ENCODE results near the gene RGS19. TPM values are rescaled to one million over a fixed set of nuclear protein-coding genes. Genes with fewer than 3 reads are reported as not detected.

RGS19 gene
- total RNA-seq, 1 donor from 2014 or later: 3.1 TPM

DNA sequence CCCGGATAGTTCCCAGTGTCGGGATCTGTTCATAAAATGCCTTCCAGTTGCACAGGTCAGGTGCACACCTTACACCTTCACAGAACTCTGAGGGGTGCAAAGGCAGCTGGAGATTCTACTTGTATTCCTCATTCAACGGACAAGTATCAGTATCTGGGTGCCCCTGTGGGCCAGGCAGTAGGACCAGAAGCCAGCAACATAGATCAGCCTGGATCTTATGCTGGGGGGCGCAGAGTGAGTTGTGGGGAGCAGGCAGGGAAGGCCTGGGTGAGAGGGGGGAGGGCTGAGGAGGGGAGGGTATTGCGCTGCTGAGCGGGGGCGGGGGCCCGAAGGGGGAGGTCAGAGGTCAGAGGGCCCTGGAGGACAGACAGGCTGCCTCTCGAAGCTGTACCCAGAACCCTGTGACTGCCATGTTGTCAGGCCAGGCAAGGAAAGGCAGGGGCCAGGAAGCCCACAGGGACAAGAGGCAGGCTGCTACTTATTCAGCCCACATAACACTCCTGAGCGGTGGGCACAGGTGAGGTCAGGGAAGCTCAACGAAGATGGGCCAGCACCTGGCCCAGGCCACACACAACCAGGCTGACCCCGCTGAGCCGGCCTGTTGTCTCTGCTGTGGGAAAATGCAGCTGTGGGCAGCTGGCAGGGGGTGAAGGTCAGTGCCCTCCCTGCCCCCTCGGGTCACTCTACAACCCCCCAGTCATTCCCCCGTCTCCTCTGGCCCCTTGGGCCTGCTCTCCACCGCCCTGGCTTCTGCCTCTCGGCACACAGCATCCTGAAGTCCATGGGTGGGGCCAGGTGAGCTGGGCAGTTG lies 1.7 kb upstream of the RGS19 start:
- intact Hi-C loops (cut with DNase I): no loop called here
- no peak for DNase-seq (ENCODE audit: low spot score)

DNA sequence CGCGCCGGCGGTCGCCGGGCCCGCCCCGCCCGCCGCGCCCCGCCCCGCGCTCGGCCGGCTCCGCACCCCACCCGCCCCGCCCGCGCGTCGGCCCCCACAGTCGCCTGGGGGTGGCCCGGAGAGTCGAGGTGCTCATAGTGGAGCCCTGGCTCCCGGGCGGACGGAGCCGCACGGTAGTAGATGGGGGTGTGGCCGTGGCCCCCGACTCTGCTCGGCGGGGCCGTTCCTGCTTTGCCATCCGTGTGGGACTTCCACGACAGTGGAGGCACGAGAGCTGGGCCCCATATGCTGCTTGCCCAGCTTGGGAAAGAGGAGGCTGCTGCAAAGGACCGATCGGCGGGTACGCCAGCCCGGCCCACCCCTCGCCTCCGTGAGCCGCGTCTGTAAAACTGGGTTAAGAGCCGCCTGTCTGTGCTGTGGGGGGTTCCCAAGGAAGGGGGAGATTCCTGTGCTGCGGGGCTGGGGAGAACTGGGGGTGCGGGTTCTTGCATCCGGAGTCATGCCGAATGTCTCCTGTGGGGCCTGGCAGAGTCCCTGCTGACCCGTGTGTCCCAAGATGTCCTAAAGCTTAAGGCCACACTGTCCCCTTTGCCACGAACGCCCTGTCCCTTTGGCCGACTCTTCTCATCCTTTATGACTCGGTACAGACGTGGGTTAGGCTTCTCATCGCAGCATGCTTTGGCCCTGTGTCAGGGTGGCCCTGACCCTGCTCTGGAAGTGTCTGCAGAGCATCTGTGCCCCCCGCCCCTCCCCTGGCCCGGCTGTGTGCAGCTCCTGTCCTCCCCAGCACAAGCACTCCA lies 895 bp upstream of the RGS19 start, which contains the start of gene OPRL1:
OPRL1 (plus strand) TSS at position 70 of the 800 bp plus-strand sequence. CDS start 12,639 bp downstream, outside the sequence.
- intact Hi-C loops (cut with DNase I): no loop called here
- no peak for DNase-seq (ENCODE audit: low spot score)

DNA sequence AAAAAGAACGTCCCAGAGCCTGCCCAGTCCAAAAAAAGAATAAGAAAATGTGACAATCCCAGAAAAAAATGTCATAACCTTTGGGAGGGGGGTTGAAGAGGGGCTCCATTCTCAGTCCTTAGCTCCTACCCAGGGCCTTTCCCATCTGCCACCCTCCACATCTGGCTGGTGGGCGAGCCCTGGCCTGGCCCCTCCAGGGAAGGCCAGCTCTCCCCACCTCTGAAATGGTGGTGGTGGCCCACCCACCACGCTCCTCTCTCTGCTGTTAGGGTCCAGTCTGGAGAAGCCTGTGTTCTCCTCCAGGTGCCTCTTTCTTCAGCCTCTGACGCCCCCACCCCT lies 415 bp downstream of the RGS19 start:
- intact Hi-C loops (cut with DNase I): no loop called here
- DNase-seq (ENCODE audit: low spot score): no peak

DNA sequence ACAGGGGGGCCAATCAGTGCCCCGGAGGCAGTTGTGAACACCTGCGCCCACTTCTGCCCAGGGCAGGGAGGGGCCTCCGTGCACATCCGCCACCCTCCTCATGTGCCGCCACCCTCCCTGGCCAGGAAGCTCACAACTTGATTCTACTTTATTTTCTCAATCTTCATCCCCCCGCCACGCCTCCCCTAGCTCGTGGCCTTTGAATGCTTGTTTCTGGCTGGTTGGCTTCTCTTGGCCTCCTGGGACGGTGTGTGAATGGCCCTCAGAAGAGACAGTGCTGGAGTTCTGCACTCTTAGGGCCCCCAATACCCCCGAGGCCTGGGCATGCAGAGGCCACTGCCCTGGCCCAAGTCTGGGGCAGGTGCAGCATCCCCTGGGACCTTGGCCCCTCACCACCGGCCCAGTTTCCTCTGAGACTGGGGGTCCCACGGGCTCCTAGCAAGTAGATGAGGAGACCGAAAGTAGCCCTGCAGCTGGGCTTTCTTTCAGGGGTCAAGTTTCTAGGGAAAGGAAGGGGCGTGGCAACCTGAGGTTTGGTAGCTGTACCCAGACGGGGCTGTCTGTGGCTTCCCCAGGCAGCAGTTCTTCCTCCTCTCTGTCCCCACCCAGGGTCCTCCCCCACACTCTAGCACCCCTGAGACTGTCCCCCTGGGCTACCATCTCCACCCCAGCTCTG lies 1.3 kb downstream of the RGS19 start:
- intact Hi-C loops (cut with DNase I): no loop called here
- no peak for DNase-seq (ENCODE audit: low spot score)

DNA sequence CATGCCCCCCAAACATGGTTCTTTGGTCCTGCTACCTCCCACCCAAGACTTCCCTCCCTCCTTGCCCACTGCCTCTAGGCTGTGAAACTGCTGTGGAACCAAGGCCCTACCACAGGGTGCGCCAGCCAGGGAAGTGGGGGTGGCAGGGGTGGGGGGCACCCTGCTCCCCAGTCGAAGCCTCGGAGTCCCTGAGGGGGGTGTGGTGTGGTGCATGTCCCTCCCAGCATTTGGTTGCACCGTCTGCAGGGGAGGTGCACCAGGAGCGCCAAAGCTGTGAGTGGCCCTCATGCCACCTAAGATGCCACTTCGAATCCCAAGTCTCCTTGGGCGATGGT lies 1.8 kb downstream of the RGS19 start:
- intact Hi-C loops (cut with DNase I): no loop called here
- no peak for DNase-seq (ENCODE audit: low spot score)

DNA sequence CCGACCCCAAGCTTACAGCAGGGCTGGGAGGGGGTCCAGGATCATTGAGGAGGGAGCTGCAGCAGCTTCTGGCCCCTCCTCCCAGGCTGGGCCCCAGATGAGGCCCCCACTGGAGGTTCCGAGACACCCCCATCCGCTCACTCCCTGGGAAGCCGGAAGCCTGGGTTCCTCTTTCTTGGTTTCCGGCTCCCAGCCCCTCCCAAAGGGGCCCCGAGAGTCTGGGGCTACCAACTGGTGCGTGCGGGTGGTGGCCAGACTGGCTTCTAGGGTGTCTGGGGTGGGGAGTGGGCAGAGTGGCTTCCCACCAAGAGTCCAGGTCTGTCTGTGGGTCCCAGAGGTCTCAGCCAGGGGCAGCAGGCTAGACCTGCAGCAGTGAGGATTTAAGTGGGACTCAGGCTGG lies 2.2 kb downstream of the RGS19 start:
- DNase-seq (ENCODE audit: low spot score): peak; percentile 88
- intact Hi-C loops (cut with DNase I): no loop called here

DNA sequence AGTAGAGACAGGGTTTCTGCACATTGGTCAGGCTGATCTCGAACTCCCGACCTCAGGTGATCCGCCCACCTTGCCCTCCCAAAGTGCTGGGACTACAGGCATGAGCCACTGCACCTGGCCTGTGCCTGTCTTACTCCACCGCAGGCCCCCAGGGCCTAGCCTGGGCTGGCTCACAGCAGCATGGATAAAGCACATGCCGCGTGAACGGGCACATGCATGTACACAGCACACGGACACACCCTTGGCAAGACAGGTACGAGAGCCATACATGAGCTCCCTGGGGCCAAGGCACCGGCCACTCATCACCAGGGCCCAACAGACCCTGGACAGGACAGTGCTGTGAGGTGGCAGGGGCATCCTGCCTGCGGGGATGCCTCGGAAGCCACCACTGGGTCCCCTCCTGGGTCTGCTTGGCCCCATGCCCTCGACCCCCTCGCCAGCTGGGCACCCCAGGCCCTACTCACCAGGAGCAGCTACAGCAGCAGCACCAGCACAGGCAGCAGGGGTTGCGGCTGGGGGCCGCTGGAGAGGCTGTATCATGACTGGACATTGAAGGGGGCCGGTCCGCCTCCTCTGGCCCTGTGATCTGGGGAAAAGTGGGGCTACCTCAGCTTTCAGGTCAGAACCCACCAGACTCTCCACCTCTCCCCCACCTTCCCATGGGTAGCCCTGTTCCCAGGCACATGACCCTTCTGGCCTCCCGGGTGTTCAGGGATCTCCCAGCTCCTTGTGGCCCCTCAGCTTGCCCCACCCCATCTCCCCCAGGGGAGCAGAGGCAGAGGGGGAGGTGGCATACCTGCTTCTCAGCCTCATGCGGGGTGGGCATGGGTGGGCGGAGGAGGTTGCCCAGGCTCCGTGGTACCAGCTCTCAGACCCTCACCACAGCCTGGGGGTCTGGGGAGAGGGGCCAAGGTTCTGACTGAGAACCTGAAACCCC lies 3.0 kb downstream of the RGS19 start:
- intact Hi-C loops (cut with DNase I): no loop called here
- DNase-seq (ENCODE audit: low spot score): no peak

DNA sequence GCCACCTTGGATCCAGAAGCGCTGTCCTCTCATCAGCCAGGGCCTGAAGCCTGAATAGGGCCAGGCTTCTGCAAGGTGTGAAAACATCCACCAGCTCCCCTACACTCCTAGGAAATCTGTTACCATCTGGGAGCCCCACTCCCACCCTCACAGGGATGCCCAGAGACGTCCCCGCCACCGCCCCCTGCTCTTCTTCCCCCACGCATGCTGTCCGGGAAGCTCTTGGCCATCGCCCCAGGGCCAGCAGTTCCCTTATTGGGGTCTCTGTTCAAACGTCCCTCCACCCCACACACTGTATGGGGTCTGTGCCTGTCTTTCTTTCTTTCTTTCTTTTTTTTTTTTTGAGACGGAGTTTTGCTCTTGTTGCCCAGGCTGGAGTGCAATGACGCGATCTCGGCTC lies 3.8 kb downstream of the RGS19 start:
- intact Hi-C loops (cut with DNase I): no loop called here
- DNase-seq (ENCODE audit: low spot score): no peak

DNA sequence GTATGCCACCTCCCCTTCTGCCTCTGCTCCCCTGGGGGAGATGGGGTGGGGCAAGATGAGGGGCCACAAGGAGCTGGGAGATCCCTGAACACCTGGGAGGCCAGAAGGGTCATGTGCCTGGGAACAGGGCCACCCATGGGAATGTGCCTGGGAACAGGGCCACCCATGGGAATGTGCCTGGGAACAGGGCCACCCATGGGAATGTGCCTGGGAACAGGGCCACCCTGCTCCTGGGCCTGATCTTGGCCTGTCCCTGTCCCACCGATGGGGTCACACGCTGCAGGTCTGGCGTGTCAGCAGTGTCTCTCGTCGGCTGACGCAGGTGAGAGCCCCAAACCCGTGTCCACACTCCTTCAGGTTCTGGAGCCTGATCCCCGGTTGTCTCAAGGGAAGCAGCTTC lies 4.4 kb downstream of the RGS19 start:
- no peak for DNase-seq (ENCODE audit: low spot score)

DNA sequence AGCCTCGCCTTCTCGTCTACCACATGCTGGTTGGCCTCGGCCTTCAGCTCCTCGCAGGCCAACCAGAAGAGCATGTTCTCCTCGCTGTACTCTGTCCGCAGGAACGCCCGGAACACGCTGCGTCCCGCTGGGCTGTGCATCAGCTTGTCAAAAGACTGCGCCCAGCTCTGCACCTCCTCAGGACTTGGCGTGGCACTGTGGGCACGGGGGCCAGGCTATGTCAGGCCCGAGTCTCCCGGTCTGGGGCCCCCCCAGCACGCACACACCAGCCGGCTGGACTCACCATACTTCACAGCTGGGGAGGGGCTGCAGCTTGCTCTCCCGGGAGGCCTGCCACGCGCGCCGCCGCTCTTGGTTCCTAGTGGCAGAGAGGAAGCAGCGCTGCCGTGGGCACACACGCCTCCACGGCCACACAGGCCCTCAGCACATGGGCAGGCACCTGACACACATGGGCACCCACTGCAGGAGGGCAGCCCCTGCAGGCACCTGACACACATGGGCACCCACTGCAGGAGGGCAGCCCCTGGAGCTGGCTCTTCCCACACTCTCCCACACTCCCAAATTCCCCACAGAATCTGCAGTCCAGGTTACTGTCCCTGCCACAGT lies 5.0 kb downstream of the RGS19 start:
- intact Hi-C loops (cut with DNase I): no loop called here
- no peak for DNase-seq (ENCODE audit: low spot score)

More for the DNA sequence above, 4.4 kb downstream of the RGS19 start:
- intact Hi-C loops (cut with DNase I): no loop called here

DNA sequence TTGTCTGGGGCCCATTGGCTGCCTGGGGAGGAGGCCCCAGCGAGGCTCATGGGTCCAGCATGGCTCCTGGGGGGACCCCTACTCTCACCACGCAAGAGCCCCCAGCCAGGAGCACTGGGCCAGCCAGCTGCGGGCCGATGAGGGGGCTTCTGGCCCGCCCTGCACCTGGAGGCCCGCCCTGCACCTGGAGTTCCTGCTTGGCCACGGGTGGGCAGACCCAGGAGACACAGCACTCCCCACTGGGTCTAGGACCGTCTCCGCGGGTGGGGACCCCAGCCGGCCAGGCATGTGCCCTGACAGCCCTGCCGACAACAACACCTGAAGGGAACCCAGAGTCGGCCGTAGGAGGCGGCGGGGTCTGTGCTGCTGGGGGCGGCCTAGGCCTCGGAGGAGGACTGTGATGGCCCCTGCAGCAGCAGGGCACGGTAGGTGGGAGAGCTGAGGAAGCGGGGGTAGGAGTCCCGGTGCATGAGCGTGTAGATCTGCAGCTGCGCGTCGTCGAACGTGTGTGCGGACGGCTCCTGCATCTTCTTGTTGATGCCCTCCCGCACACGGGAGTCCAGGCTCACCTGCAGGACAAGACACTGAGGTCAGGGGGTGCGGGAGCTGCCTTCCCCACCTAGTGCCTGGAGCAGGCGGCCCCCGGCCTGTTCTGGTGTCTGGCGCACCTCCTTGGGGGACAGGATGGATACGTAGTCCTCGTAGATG lies 5.7 kb downstream of the RGS19 start:
- DNase-seq (ENCODE audit: low spot score): no peak
- intact Hi-C loops (cut with DNase I): no loop called here

DNA sequence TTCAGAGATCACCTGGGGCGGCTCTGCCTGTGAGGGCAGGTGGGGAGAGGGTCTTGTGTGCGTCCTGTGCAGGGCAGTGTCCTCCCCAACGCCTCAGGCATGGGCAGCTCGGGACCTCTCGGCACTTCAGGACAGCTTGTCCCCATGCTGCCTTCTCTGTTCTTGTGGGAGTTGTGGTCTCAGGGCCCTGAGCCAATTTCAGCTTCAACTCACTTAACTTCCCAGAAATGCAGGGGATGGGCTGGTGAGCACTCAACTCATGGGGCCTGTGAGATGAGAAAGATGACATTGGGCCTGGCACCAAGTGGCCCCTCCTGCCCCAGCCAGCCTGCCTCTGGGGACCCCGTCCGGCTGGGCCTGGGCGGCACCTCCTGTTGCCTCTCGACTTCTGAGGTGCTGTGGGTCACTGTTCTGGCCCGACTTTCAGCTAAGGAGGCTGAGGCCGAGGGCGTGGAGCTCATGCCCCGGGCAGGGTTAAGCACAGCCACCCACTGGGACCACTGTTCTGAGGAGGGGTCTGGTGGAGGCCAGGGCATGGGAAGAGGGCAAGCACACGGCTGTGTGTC lies 6.7 kb downstream of the RGS19 start:
- DNase-seq (ENCODE audit: low spot score): no peak
- intact Hi-C loops (cut with DNase I): no loop called here

DNA sequence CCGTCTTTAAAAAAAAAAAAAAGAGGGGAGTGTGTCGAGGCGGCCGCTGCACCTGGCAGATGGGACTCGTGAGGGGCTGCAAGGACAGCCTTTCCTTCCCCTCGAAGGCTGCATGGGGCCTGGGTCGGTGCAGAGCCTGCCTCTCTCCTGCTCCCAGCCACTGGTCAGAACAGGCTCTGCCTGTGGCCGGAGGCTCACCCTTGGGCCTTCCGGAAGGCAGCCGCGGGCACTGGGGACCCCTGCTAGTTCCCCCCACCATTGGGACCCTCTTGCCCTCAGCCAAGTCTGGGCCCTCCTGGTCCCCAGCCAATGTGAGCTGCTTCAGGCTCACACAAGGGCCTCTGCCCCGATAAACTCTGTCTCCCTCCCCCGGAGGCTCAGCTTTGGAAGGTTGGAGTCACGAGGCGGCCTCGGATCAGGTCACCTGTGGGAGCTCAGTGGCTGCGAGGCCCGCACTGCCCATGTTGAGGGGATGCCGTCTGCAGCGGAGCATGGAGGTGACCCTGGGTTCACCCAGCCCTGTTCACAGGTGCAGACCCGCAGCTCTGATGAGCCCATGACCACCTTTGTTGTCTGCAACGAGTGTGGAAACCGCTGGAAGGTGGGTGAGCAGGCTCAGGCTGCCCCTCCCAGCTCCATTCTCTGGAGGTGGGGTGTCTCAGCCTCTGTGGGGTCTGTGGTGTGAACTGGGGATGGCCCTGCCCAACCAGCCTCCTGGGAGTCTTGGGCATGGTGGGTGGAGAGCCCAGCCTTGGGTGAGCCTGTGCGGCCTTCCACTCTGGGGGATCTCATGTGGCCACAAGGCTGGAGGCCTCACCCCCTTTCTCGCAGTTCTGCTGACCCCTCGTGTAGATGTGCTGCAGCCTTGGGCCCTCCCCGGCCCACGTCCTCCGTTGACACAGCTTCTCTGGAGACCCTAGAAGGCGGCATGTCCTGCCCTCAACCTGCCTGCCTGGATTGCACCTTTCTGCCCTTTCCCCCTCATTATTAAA lies 7.7 kb downstream of the RGS19 start:
- intact Hi-C loops (cut with DNase I): no loop called here
- DNase-seq (ENCODE audit: low spot score): no peak

DNA sequence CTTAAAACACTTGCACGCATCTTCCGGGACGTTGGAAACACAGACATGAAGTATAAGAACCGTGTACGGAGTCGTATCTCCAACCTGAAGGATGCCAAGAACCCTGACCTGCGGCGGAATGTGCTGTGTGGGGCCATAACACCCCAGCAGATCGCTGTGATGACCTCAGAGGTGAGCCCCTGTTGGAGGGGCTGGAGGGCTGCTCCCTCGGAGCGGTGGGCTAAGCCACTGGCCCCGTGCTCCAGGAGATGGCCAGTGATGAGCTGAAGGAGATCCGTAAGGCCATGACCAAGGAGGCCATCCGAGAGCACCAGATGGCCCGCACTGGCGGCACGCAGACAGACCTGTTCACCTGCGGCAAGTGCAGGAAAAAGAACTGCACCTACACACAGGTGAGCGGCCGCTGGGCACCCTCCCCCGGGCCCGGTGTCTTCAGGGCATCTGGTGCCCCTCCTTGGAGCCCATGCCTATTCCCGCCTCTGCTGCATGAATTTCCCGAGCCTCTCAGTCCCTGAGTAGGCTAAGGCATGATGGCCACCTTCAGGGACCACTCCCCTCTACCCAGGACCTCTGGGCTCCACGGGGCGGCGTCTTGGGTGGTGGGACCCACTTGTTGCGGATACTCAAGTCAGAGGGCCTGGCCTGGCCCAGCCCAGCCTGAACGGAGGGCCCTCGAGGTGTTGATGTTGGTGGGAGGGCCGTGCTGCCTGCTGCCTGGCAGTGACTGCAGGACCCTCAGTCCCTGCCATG lies 8.9 kb downstream of the RGS19 start:
- intact Hi-C loops (cut with DNase I): no loop called here
- no peak for DNase-seq (ENCODE audit: low spot score)

DNA sequence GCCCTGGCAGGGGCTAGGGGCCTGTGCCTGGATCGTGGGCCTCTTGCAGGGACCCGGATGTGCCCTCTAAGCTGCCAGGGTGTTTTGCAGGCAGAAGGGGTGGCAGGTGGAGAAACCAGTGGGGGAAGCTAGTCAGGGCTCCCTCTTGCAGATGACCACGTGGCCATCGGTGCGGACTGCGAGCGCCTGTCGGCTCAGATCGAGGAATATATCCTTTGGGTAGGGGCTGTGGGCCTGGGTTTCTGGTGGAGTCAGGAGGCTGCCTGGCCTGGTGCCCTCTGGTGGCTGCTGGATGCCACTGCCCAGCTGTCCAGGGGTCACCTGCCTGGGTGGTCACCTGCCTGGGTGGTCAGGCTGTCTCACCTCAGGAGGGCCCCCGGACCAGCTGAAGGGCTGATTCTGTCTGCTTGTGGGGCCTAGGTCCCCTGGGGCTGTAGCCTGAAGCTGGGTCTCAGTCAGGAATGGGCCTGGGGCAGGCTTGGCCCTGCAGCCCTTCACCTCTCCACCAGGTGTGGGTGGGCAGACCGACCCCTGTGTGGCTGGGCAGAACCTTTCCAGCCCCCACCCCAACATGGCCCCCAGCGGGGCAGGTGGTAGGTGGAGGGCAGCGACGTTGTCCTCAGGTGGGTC lies 9.6 kb downstream of the RGS19 start:
- intact Hi-C loops (cut with DNase I): loop anchor here (10.0 kb wide), 1 partner anchor 545 kb away; the partner anchor contains the start of gene PPDPF
- no peak for DNase-seq (ENCODE audit: low spot score)

DNA sequence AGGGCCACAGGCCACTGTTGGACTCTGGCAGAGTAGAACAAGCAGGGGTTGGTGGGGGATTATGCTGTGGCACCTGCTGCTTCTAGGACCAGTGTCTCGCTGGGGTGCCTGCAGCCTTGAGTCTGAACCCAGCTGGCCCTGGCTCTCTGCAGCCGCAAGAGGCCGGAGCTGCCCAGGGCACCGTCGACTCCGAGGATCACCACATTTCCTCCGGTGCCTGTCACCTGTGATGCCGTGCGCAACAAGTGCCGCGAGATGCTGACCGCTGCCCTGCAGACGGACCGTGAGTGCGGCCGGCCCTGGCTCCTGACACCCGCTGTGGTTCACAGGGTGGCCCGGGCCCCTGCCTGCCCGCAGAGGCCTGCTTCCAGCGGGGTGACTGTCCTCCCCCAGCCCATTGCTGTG lies 10.1 kb downstream of the RGS19 start:
- DNase-seq (ENCODE audit: low spot score): no peak
- intact Hi-C loops (cut with DNase I): loop anchor here (10.0 kb wide), 1 partner anchor 544 kb away; the partner anchor contains the start of gene PPDPF

Data from cardiac septum (tissue), 1 donor.